ENCODE measurements around the gene ANKRD44. TPM values are rescaled to one million over a fixed set of nuclear protein-coding genes. Genes with fewer than 3 reads are reported as not detected.

Gene ANKRD44
- total RNA-seq, 1 donor from 2014 or later = 21.4 TPM

DNA sequence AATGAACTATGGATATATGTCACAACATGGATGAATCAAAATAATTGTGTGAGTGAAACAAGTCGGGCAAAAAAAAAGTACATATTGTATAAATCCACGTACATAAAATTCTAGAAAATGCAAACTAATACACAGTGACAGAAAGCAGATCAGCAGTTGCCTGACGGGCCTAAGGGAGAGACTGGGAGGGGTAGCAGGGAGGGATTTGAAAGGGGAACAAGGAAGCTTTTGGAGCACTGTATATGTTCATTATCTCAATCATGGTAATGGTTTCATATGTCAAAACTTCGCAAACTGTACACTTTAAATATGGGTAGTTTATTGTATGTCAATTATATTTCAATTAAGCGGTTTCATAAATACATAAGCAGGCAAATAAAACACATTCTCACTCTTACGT is 153.8 kb downstream of the ANKRD44 start:
- H3K27ac Mint-ChIP-seq (ENCODE audit: unreplicated experiment) = peak overlapping the region; percentile 20
- peaks cover 52% of the 10 kb centered on the region for H3K4me1 Mint-ChIP-seq (ENCODE audit: low read depth)
- TF ChIP-seq, protein P1, sequence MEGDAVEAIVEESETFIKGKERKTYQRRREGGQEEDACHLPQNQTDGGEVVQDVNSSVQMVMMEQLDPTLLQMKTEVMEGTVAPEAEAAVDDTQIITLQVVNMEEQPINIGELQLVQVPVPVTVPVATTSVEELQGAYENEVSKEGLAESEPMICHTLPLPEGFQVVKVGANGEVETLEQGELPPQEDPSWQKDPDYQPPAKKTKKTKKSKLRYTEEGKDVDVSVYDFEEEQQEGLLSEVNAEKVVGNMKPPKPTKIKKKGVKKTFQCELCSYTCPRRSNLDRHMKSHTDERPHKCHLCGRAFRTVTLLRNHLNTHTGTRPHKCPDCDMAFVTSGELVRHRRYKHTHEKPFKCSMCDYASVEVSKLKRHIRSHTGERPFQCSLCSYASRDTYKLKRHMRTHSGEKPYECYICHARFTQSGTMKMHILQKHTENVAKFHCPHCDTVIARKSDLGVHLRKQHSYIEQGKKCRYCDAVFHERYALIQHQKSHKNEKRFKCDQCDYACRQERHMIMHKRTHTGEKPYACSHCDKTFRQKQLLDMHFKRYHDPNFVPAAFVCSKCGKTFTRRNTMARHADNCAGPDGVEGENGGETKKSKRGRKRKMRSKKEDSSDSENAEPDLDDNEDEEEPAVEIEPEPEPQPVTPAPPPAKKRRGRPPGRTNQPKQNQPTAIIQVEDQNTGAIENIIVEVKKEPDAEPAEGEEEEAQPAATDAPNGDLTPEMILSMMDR (IDR thresholded peaks at IDR 0.05) = no peak
- H3K36me3 Mint-ChIP-seq (ENCODE audit: low read depth) = peaks cover 2% of the 10 kb centered on the region
- no peak for DNase-seq (ENCODE audit: low spot score)
- H3K9me3 Mint-ChIP-seq (ENCODE audit: low read depth) = peaks cover 6% of the 10 kb centered on the region
- no peaks in the 10 kb centered on the region for H3K27me3 Mint-ChIP-seq (ENCODE audit: low read depth)
- H3K4me3 Mint-ChIP-seq (ENCODE audit: unreplicated experiment) = no peak overlapping the region

DNA sequence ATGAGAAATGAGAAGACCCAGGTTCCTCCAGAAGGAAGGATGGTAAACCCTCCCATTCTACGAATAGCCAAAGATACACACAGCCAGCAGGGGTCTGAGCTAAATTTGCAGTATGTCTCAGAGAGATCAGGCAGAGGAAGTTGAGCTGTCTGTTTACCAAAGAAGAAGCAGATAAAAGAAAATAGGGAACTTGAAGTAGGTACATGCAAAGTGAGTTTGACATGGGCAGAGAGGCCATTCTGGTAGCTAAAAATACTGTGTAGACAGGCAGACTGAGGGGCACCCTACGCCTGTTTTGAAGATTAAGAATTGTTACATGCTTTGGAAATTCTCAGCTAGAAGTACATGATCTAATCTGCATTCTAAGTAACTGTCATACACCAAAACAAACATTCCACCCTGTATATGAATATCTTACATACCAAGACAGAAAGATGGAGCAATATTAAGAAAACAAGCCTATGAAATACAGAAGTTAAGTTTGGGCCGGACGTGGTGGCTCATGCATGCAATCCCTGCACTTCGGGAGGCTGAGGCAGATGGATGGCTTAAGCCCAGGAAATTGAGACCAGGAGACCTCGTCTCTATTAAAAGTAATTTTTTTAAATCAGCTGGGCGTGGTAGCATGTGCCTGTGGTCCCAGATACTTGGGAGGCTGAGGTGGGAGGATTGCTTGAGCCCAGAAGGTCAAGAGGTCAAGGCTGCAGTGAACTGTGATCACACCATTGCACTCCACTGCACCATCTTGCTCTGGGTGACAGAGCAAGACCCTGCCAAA is 157.9 kb downstream of the ANKRD44 start:
- TF ChIP-seq, protein P1 (IDR thresholded peaks at IDR 0.05) = peak; percentile 67
- H3K9me3 Mint-ChIP-seq (ENCODE audit: low read depth) = peaks cover 6% of the 10 kb centered on the region
- H3K4me3 Mint-ChIP-seq (ENCODE audit: unreplicated experiment) = peak overlapping the region; percentile 7
- H3K36me3 Mint-ChIP-seq (ENCODE audit: low read depth) = peaks cover 2% of the 10 kb centered on the region
- no peaks in the 10 kb centered on the region for H3K27me3 Mint-ChIP-seq (ENCODE audit: low read depth)
- H3K27ac Mint-ChIP-seq (ENCODE audit: unreplicated experiment) = peak overlapping the region; percentile 82
- peaks cover 34% of the 10 kb centered on the region for H3K4me1 Mint-ChIP-seq (ENCODE audit: low read depth)
- DNase-seq (ENCODE audit: low spot score) = no peak

DNA sequence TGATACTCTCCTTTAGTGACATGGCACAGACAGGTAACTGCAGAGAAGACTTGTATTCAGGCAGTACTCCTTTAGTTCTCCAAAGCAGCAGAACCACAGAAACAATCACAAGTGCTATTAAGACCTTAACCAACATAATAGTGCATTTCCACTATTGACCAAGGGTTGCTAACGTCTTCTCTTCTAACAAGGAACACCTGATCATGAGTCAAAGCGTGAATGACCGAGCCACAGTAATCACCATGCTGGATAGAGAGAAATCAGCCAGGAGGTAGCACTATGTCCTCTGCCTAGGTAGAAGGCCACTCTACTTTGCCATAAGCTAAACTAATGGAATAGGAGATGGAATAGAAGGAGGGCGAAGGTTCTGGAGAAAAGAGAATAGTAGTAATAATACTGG is 161.0 kb downstream of the ANKRD44 start:
- H3K4me1 Mint-ChIP-seq (ENCODE audit: low read depth) = peaks cover 38% of the 10 kb centered on the region
- H3K27me3 Mint-ChIP-seq (ENCODE audit: low read depth) = no peaks in the 10 kb centered on the region
- no peaks in the 10 kb centered on the region for H3K9me3 Mint-ChIP-seq (ENCODE audit: low read depth)
- TF ChIP-seq, protein P1 (IDR thresholded peaks at IDR 0.05) = no peak
- H3K27ac Mint-ChIP-seq (ENCODE audit: unreplicated experiment) = no peak overlapping the region
- no peak for DNase-seq (ENCODE audit: low spot score)
- no peak overlapping the region for H3K4me3 Mint-ChIP-seq (ENCODE audit: unreplicated experiment)
- no peaks in the 10 kb centered on the region for H3K36me3 Mint-ChIP-seq (ENCODE audit: low read depth)

DNA sequence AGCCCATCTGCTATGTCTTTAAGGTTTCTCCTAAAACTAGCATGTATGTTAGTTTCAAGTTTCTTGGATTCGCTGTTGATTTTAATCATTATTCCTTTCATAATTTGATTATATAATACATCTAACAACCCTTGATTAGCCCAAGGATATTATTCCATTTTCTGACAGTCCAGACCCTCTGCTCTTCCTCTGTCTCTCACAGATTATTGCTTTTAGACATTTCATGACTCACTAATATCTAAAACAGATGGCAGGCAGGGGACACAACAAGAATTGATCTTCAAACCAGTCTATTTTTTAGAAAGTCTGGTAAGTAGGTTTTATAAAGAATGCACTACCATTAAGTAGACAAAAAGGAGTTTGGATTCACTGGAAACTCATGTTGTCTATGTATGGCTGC is 162.2 kb downstream of the ANKRD44 start:
- Mint-ChIP-seq H3K27ac (ENCODE audit: unreplicated experiment) (no peak overlapping the region), H3K9me3 (ENCODE audit: low read depth) (no peaks in the 10 kb centered on the region), H3K4me3 (ENCODE audit: unreplicated experiment) (no peak overlapping the region), H3K4me1 (ENCODE audit: low read depth) (peaks cover 32% of the 10 kb centered on the region), H3K27me3 (ENCODE audit: low read depth) (no peaks in the 10 kb centered on the region), H3K36me3 (ENCODE audit: low read depth) (no peaks in the 10 kb centered on the region)
- TF ChIP-seq, protein P1 (IDR thresholded peaks at IDR 0.05) = no peak
- DNase-seq (ENCODE audit: low spot score) = no peak

DNA sequence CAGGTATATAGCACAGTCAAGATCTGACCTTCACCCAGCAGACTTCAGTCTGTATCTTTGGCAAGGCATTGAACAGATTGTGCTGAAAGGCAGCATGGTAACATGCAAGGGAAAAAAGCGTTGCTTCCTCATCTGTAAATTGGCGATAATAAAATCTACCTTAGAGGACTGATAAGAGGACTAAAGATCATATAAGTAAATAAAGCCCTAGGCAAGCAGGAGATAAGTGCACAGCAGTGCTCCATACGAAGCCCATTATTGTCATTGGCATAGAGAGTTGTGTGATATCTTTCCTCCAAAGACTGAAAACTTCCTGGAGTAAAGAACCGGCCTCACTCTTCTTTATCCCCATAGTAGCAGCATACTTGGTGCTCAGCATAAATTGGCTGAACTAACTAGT is 162.6 kb downstream of the ANKRD44 start:
- no peaks in the 10 kb centered on the region for H3K27me3 Mint-ChIP-seq (ENCODE audit: low read depth)
- H3K27ac Mint-ChIP-seq (ENCODE audit: unreplicated experiment) = no peak overlapping the region
- H3K4me1 Mint-ChIP-seq (ENCODE audit: low read depth) = peaks cover 28% of the 10 kb centered on the region
- no peaks in the 10 kb centered on the region for H3K9me3 Mint-ChIP-seq (ENCODE audit: low read depth)
- no peak overlapping the region for H3K4me3 Mint-ChIP-seq (ENCODE audit: unreplicated experiment)
- DNase-seq (ENCODE audit: low spot score) = no peak
- no peaks in the 10 kb centered on the region for H3K36me3 Mint-ChIP-seq (ENCODE audit: low read depth)
- TF ChIP-seq, protein P1 (IDR thresholded peaks at IDR 0.05) = no peak

Measured in chondrocyte (in vitro differentiated cells).